GM19438 (cell line): ENCODE measurements around the gene KLK3.
"Not testable (repeated sequence)": the region's sequence is repeated elsewhere in the genome, so short reads cannot be mapped to it uniquely, and the experiment has no call there.

Experiments
- ATAC-seq: cut with Tn5 transposase; IDR thresholded peaks from one replicate; pipeline ENCODE4 v1.9.1; 2021; ENCODE audit warnings: low read depth; ENCODE audit not compliant: unreplicated experiment

The KLK3 gene

GRCh38 chr19:50854636-50855410 lies at the start of gene KLK3:
Gene KLK3 (plus strand): TSS chr19:50854915. CDS start chr19:50854956, 41 bp downstream.
- ATAC-seq, result no peak

- no peak for ATAC-seq
These were observed 45.9 kb upstream of the KLK3 start for GRCh38 chr19:50808856-50809255.

DNA sequence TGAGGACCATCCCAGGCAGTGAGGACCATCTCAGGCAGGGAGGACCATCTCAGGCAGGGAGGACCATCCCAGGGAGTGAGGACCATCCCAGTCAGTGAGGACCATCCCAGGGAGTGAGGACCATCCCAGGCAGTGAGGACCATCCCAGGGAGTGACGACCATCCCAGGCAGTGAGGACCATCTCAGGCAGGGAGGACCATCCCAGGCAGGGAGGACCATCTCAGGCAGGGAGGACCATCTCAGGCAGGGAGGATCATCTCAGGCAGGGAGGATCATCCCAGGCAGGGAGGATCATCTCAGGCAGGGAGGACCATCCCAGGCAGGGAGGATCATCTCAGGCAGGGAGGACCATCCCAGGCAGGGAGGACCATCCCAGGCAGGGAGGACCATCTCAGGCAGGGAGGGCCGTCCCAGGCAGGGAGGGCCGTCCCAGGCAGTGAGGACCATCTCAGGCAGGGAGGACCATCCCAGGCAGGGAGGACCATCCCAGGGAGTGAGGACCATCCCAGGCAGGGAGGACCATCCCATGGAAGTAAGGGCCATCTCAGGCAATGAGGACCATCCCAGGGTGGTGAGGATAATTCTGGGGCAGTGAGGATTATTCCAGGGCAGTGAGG lies 43.0 kb upstream of the KLK3 start:
- not testable (repeated sequence) for ATAC-seq

DNA sequence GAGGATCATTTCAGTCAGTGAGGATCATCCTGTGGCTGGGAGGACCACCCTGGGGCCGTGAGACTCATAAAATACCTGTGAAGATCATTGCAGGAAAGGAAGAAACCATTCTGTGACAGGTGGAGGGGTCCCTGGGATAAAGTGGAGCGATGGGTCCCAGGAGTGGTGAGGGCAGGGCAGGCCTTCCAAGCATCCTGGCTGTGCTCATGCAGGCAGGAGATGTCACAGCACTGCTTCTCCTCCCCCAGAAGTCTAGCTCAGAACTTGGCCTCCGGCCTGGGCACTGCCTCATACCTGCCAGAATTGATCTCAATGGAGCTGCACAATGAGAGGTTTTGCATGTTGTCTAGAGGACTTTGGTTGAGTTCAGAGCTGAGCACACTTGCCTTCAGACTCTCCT lies 42.2 kb upstream of the KLK3 start:
- ATAC-seq, result no peak

GRCh38 chr19:50814883-50815282 lies 39.8 kb upstream of the KLK3 start:
- no peak for ATAC-seq

- ATAC-seq, result no peak
These were observed 39.3 kb upstream of the KLK3 start for GRCh38 chr19:50815439-50815838.

GRCh38 chr19:50817941-50818858 lies 36.5 kb upstream of the KLK3 start:
- peak; percentile 46 for ATAC-seq

DNA sequence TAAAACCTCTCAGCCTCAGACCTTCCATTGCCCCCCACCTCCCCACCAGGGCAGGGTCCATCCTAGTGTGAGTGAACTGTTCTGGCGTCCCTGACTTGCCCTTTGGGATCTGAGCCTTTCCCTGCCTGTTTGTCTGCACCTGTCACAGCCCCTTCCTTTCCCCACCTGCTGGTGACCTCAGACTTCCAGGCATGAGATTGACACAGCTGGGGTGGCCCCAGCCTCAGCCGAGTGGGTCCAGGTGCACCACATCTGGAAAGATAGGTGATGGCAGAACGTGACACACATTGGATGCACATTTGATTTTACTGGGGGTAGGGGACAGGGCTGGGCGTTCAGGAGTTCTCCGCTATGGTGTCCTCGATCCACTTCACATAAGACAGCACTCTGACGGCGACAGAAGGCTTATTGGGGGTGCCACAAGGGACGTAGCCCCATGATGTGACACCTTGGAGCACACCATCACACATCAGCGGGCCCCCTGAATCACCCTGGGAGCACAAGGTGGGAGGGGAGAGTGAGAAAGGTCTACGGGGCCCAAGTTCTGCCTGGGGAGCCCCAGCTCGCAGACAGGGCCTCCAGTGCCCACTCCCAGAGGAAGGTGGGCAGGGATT lies 35.7 kb upstream of the KLK3 start:
- ATAC-seq, result no peak

DNA sequence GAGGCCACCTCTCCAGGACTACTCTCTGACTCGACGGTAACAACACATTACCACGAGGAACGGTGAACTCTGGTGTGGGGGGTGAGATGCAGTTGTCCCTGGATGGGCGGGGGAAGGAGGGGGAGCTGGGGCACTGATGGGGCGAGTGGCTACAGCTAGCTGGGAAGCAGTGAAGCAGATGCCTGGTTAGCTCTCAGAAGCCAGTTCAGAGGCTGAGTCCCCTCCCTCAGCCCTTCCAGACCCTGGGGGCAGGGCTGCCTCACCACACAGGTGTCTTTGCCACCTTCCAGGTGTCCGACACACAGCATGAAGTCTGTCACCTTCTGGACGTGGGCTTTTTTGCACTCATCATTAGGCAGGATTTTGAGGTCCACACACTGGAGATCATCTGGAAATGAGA lies 35.1 kb upstream of the KLK3 start:
- ATAC-seq, result no peak

DNA sequence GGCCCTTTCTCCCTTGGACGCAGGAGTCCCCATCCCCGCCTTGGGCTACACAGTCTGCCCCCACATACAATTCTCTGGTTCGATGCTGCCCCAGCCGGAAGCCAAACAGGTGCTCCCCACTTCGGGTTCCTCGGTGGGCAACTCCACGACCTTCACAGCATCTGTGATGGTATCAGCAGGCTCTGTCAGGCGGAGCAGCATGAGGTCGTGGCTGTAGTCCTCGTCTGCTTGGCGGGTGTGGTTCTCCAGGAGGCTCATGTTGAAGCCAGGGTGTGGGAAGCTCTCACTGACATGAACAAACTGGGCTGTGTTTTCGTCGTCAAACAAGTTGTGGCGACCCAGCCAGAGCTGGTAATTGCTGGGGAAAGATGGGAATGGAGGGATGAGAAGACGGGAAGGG lies 34.6 kb upstream of the KLK3 start:
- no peak for ATAC-seq

GRCh38 chr19:50820549-50821247 lies 34.0 kb upstream of the KLK3 start:
- ATAC-seq, result no peak

DNA sequence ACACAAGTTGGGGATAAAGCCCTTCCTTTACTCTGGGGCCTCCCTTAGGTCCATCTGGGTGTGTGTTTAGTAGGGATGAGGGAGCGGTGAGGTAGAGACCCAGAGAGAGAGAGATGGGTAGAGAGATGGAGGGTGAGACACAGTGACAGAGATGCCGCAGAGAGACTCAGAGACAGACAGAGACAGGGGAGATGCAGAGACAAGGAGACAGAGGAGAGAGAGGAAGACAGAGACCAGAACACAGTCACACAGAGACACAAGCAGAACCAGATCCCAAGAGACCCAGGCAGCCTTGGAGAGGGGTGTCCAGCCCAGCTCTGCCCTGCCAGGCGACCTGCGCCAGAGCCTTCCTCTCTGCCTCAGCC lies 33.5 kb upstream of the KLK3 start:
- ATAC-seq, result no peak

GRCh38 chr19:50821622-50822021 lies 33.1 kb upstream of the KLK3 start:
- ATAC-seq, result no peak

- no peak for ATAC-seq
These were observed 32.0 kb upstream of the KLK3 start for GRCh38 chr19:50822661-50823208.

GRCh38 chr19:50823389-50824042 lies 31.2 kb upstream of the KLK3 start, which contains the start of gene KLK1:
Gene KLK1 (minus strand): TSS chr19:50823787. CDS start chr19:50823748, 39 bp downstream.
- no peak for ATAC-seq

GRCh38 chr19:50826492-50827240 lies 28.0 kb upstream of the KLK3 start:
- ATAC-seq, result no peak

DNA sequence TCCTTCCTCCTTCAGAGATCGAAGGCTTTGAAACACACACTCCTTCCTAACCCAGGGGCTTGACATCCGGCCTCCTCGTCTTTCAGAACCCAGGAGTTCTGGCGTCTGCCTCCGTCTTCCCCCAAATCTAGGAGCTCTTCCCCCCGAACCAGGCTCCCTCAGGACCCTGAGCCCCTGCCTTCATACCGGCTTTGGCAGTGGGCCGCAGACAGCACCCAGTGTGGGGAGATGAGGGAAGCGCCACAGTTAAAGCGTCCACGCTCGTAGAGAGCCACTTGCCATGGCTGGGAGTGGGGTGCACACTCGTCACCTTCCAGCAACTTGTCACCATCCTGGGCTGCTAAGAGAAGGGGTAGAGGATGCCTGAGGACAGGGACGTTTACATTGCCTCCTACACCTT lies 27.2 kb upstream of the KLK3 start:
- ATAC-seq, result no peak

- ATAC-seq, result no peak
These were observed 24.9 kb upstream of the KLK3 start for GRCh38 chr19:50829801-50830200.
